ENCODE results near the gene PMP22. TPM values are rescaled to one million over a fixed set of nuclear protein-coding genes. Genes with fewer than 3 reads are reported as not detected.

The PMP22 gene
- total RNA-seq, 1 experiment from 2014 or later, result 28.7 TPM

GRCh38 chr17:15245054-15245453 is 20.1 kb downstream of the PMP22 start:
- Histone ChIP-seq H3K79me2 (ENCODE audit: insufficient read depth, low read length) (peaks cover 48% of the 10 kb centered on the region), H3K36me3 (ENCODE audit: control insufficient read depth in 1 of 2, insufficient read depth in 2 of 2, low read length in 2 of 2) (no peaks in the 10 kb centered on the region; a peak in 1 of 4 replicates), H3K4me3 (replicated peaks in 1 of 2; ENCODE audit: low read depth in 1 of 2, low read length in 2 of 2) (no peak overlapping the region), H3K27ac (ENCODE audit: low read depth, low read length) (no peak overlapping the region), H3K4me1 (ENCODE audit: control insufficient read depth in 1 of 2, insufficient read depth in 2 of 2, low read length in 2 of 2) (no peaks in the 10 kb centered on the region), H3K4me2 (ENCODE audit: low read length) (no peak overlapping the region), H4K20me1 (ENCODE audit: insufficient read depth) (no peaks in the 10 kb centered on the region; the same call in 1 of the 2 replicates), H3K9me3 (ENCODE audit: control insufficient read depth in 1 of 2, insufficient read depth in 1 of 2, low read depth in 1 of 2, low read length in 2 of 2) (no peaks in the 10 kb centered on the region; a peak in 1 of 4 replicates), H3K9ac (ENCODE audit: low read length) (no peak overlapping the region), H2AFZ (ENCODE audit: low read depth, low read length, poor library complexity, severe bottlenecking) (no peak overlapping the region), H3K9me2 (ENCODE audit: insufficient read depth) (no peaks in the 10 kb centered on the region), H3K27me3 (ENCODE audit: insufficient read depth, low read length) (no peaks in the 10 kb centered on the region)
- ATAC-seq (no peak), DNase-seq (ENCODE audit: low read depth, low spot score) (no peak)
- POLR2A ChIA-PET, result no interaction called here
- BruUV-seq (replicated peaks), result no TSS peak
- RAD21 ChIA-PET (ENCODE audit: low non-redundant PET in 1 of 2, low total read pairs in 2 of 2, uncharacterized antibody in 2 of 2, unreplicated experiment in 2 of 2), result no interaction called here
- CTCF ChIA-PET, result no interaction called here
- intact Hi-C loops (cut with micrococcal nuclease), result no loop called here
- no peak for TF ChIP-seq ATF3 (IDR thresholded peaks at IDR 0.05)
- TF ChIP-seq RAD21 (IDR thresholded peaks at IDR 0.05; ENCODE audit: low read depth), result no peak

GRCh38 chr17:15240644-15241043 is 24.5 kb downstream of the PMP22 start:
- ChIA-PET CTCF (no interaction called here), RAD21 (ENCODE audit: low non-redundant PET in 1 of 2, low total read pairs in 2 of 2, uncharacterized antibody in 2 of 2, unreplicated experiment in 2 of 2) (interaction anchor here in 1 of 2 experiments (0.6 kb wide), 1 partner anchor 262 kb away, joined by 3 read pairs; no protein-coding TSS in a partner anchor)
- H3K9me2 ChIP-seq (ENCODE audit: insufficient read depth), result no peaks in the 10 kb centered on the region

More at GRCh38 chr17:15240644-15241043, 24.5 kb downstream of the PMP22 start:
- BruUV-seq (replicated peaks), result no TSS peak
- intact Hi-C loops (cut with micrococcal nuclease), result no loop called here
- Histone ChIP-seq H3K79me2 (ENCODE audit: insufficient read depth, low read length) (peaks cover 34% of the 10 kb centered on the region), H3K27ac (ENCODE audit: low read depth, low read length) (no peak overlapping the region), H3K4me1 (ENCODE audit: control insufficient read depth in 1 of 2, insufficient read depth in 2 of 2, low read length in 2 of 2) (no peaks in the 10 kb centered on the region), H3K4me2 (ENCODE audit: low read length) (no peak overlapping the region), H4K20me1 (ENCODE audit: insufficient read depth) (no peaks in the 10 kb centered on the region), H3K9ac (ENCODE audit: low read length) (no peak overlapping the region), H3K9me3 (ENCODE audit: control insufficient read depth in 1 of 2, insufficient read depth in 1 of 2, low read depth in 1 of 2, low read length in 2 of 2) (no peaks in the 10 kb centered on the region; a peak in 1 of 4 replicates), H3K27me3 (ENCODE audit: insufficient read depth, low read length) (no peaks in the 10 kb centered on the region), H2AFZ (ENCODE audit: low read depth, low read length, poor library complexity, severe bottlenecking) (no peak overlapping the region), H3K36me3 (ENCODE audit: control insufficient read depth in 1 of 2, insufficient read depth in 2 of 2, low read length in 2 of 2) (peaks cover 8 to 15% of the 10 kb centered on the region in 2 experiments; a peak in 3 of 4 replicates), H3K4me3 (replicated peaks in 1 of 2; ENCODE audit: low read depth in 1 of 2, low read length in 2 of 2) (no peak overlapping the region)
- POLR2A ChIA-PET, result no interaction called here
- ATAC-seq (no peak), DNase-seq (ENCODE audit: low read depth, low spot score) (no peak)
- no peak for TF ChIP-seq ELF1 (IDR thresholded peaks at IDR 0.05; ENCODE audit: borderline replicate concordance, low read depth)
- no peak for TF ChIP-seq ZBTB33 (IDR thresholded peaks at IDR 0.05; ENCODE audit: extremely low read depth, insufficient replicate concordance, low read length)
- no peak for TF ChIP-seq SP1 (IDR thresholded peaks at IDR 0.05; ENCODE audit: low read depth)
- TF ChIP-seq FOSL1 (IDR thresholded peaks at IDR 0.05; ENCODE audit: low read depth), result no peak
- TF ChIP-seq CEBPB (IDR thresholded peaks at IDR 0.05; ENCODE audit: low read depth), result no peak
- no peak for TF ChIP-seq ZFX (IDR thresholded peaks at IDR 0.05)
- no peak for TF ChIP-seq ZNF274 (IDR thresholded peaks at IDR 0.05; ENCODE audit: low read depth, low read length)
- TF ChIP-seq EZH2phosphoT487 (IDR thresholded peaks at IDR 0.05; ENCODE audit: borderline replicate concordance), result no peak
- no peak for TF ChIP-seq EZH2 (IDR thresholded peaks at IDR 0.05)
- no peak for TF ChIP-seq SRF (IDR thresholded peaks at IDR 0.05; ENCODE audit: low read depth)
- TF ChIP-seq POLR2A (IDR thresholded peaks at IDR 0.05; ENCODE audit: borderline replicate concordance, extremely low read depth, insufficient read depth, insufficient read length), result no peak
- no peak for TF ChIP-seq JUND (IDR thresholded peaks at IDR 0.05)
- no peak for TF ChIP-seq YY1 (IDR thresholded peaks at IDR 0.05; ENCODE audit: extremely low read depth, insufficient replicate concordance, low read depth, low read length)
- no peak for TF ChIP-seq POLR2AphosphoS5 (IDR thresholded peaks at IDR 0.05; ENCODE audit: low read depth, low read length)
- TF ChIP-seq, protein P1, sequence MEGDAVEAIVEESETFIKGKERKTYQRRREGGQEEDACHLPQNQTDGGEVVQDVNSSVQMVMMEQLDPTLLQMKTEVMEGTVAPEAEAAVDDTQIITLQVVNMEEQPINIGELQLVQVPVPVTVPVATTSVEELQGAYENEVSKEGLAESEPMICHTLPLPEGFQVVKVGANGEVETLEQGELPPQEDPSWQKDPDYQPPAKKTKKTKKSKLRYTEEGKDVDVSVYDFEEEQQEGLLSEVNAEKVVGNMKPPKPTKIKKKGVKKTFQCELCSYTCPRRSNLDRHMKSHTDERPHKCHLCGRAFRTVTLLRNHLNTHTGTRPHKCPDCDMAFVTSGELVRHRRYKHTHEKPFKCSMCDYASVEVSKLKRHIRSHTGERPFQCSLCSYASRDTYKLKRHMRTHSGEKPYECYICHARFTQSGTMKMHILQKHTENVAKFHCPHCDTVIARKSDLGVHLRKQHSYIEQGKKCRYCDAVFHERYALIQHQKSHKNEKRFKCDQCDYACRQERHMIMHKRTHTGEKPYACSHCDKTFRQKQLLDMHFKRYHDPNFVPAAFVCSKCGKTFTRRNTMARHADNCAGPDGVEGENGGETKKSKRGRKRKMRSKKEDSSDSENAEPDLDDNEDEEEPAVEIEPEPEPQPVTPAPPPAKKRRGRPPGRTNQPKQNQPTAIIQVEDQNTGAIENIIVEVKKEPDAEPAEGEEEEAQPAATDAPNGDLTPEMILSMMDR (IDR thresholded peaks at IDR 0.05 in 2 of 3, conservative IDR thresholded peaks at IDR 0.05 in 1 of 3; ENCODE audit: borderline replicate concordance in 1 of 3, insufficient read depth in 1 of 3, low read depth in 2 of 3, low read length in 2 of 3), result no peak

All from HCT116 (cell line).